GM18861 (cell line): ENCODE data around the gene ARHGAP35.

ENCODE experiments used
- ATAC-seq: cut with Tn5 transposase; IDR thresholded peaks from one replicate; pipeline ENCODE4 v1.9.1; 2021; ENCODE audit not compliant: unreplicated experiment

The ARHGAP35 gene

GRCh38 chr19:46901701-46902401 is 41.1 kb downstream of the ARHGAP35 start:
- no peak for ATAC-seq

GRCh38 chr19:46902402-46902766 is 41.6 kb downstream of the ARHGAP35 start:
- ATAC-seq, result no peak

DNA sequence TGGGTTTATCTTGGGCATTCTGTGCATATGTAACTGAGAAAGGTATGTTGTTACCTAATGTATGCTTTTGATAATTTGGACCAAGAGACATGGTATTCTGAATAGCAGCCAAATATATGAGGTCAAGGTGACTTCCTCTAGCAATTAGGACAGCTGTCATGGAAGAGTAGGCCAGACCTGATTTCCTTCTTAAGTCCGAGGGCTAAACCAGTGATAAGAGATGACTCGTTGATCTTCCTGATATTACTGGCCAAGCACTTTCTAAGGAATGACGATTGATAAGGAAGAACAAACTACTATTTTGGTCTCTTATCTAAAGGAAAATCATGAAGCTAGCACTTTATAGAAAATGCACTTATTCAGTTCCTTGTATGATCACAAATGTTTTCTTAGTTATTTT is 42.7 kb downstream of the ARHGAP35 start:
- ATAC-seq, result no peak

- ATAC-seq, result no peak
These were observed 43.6 kb downstream of the ARHGAP35 start for GRCh38 chr19:46904114-46905060.

DNA sequence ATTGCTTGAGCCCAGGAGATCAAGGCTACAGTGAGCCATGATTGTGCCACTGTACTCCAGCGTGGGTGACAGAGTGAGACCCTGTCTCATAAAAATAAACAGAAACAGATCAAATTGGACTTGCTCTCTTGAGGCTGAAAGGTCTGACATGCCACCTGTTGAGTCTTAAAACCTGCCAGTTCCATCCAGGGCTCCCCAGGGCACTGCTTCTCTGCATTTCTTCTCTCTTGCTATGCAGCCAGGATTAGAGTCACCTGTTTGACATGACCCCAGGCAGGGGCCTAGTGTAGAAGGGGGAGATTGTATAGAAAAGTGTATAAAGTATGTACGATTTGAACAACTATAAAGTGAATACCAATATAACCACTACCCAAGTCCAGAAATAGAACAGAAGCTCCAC is 45.4 kb downstream of the ARHGAP35 start:
- ATAC-seq, result no peak

- no peak for ATAC-seq
These were observed 47.1 kb downstream of the ARHGAP35 start for GRCh38 chr19:46907880-46908279.

DNA sequence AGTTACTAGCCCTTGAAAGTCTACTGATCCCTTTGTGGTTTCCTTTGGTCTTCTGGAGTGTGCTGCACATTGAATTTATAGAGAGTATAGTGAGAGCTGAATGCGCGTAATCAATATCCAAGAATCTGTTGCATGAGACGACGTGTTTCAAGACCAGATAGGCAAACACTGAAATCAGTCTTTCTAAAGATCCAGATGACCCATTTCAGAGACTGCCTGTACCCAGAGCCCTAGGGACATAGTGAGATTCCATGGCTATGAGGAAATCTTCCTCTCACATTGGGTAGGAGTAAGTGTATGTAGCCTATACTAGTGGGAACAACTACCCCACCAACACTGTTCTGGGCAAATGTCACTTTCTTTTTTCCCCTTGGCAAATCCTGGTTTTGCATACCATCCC is 48.6 kb downstream of the ARHGAP35 start:
- ATAC-seq, result no peak
